NB4 (cell line): ENCODE data around the gene IFNA1.
A peak's percentile ranks its signal among the peaks of the same experiment; 100 is the strongest.

Source experiments
- DNase-seq: peaks from one replicate; pipeline ENCODE4 v3.0.0; 2010; ENCODE audit warnings: low read depth
- H3K4me3 ChIP-seq: one replicate; pipeline ENCODE4 v1.5.1; 2011; ENCODE audit warnings: mild to moderate bottlenecking, low read depth, low read length, moderate library complexity
- MYC ChIP-seq: IDR thresholded peaks from 2 replicates; pipeline ENCODE4 v1.6.1; 2011; ENCODE audit warnings: low read depth, low read length
- POLR2A ChIP-seq: IDR thresholded peaks from 2 replicates; pipeline ENCODE4 v1.6.1; 2011; ENCODE audit warnings: mild to moderate bottlenecking; ENCODE audit not compliant: insufficient read length; ENCODE audit errors: extremely low read depth
- TF ChIP-seq, protein P1 (sequence below): IDR thresholded peaks from one replicate; pipeline ENCODE4 v1.5.1; 2012; ENCODE audit warnings: low read depth, low read length
- TF ChIP-seq, protein P2 (sequence below): IDR thresholded peaks from 2 replicates; pipeline ENCODE4 v1.6.1; 2011; ENCODE audit warnings: low read depth, low read length

Gene IFNA1

DNA sequence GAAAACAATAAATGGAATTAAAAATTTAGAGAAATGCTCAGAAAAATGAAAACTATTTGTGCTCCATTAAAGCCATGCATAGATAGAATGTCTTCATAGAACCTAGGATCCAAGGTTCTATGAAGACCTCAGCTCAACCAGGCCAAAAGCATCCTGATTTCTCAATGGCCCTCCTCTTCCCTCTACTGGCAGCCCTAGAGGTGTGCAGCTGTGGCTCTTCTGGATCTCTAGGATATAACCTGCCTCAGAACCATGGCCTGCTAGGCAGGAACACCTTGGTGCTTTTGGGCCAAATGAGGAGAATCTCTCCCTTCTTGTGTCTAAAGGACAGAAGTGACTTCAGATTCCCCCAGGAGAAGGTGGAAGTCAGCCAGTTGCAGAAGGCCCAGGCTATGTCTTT is 15.1 kb downstream of the IFNA1 start:
- TF ChIP-seq, protein P1, sequence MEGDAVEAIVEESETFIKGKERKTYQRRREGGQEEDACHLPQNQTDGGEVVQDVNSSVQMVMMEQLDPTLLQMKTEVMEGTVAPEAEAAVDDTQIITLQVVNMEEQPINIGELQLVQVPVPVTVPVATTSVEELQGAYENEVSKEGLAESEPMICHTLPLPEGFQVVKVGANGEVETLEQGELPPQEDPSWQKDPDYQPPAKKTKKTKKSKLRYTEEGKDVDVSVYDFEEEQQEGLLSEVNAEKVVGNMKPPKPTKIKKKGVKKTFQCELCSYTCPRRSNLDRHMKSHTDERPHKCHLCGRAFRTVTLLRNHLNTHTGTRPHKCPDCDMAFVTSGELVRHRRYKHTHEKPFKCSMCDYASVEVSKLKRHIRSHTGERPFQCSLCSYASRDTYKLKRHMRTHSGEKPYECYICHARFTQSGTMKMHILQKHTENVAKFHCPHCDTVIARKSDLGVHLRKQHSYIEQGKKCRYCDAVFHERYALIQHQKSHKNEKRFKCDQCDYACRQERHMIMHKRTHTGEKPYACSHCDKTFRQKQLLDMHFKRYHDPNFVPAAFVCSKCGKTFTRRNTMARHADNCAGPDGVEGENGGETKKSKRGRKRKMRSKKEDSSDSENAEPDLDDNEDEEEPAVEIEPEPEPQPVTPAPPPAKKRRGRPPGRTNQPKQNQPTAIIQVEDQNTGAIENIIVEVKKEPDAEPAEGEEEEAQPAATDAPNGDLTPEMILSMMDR = peak; percentile 70
- TF ChIP-seq POLR2A = no peak
- H3K4me3 ChIP-seq = no peak overlapping the region
- peak; percentile 53 for DNase-seq

DNA sequence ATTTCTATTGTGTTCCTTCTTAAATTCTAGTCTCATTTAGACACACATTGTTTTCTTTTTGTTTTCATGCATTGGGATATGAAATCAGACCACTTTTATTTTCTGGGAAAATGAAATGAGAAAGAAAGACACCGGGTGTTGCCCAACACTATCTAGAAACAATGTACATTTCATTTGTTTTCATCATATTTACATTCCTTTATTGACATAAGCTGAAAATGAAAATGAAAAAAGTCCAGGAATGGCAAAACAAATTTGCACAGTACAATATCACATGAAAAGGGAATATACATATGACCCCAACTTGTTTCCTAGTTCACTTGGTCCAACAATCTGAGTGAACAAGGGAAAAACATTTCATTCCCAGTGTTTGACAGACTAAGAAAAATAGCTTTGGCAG is 21.1 kb downstream of the IFNA1 start:
- DNase-seq = peak; percentile 0
- no peak overlapping the region for H3K4me3 ChIP-seq
- TF ChIP-seq, protein P1 = no peak
- TF ChIP-seq MYC (no peak), POLR2A (no peak)
- TF ChIP-seq, protein P2, sequence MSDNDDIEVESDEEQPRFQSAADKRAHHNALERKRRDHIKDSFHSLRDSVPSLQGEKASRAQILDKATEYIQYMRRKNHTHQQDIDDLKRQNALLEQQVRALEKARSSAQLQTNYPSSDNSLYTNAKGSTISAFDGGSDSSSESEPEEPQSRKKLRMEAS = no peak

DNA sequence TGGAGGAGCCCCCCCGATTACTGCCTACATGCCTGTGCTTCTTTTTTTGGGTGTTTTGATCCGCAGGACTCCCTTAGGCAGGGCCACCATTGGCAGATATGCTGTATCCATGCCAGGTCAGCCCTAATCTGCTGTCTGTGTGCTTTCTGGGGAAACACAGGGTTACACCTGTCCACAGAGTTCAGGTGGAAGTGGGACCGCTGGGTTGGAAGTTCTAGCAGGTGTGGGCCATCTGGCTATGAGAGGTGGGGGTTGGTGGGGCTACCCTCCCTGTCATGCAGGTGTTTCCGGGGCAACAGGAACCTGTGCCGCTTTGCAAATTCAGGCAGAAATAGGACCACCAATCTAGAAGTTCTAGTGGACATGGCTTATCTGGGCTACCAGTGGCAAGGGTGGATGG is 24.9 kb downstream of the IFNA1 start:
- H3K4me3 ChIP-seq = no peak overlapping the region
- no peak for TF ChIP-seq POLR2A
- TF ChIP-seq MYC = no peak
- TF ChIP-seq, protein P1 = no peak
- TF ChIP-seq, protein P2 = no peak
- peak; percentile 0 for DNase-seq

DNA sequence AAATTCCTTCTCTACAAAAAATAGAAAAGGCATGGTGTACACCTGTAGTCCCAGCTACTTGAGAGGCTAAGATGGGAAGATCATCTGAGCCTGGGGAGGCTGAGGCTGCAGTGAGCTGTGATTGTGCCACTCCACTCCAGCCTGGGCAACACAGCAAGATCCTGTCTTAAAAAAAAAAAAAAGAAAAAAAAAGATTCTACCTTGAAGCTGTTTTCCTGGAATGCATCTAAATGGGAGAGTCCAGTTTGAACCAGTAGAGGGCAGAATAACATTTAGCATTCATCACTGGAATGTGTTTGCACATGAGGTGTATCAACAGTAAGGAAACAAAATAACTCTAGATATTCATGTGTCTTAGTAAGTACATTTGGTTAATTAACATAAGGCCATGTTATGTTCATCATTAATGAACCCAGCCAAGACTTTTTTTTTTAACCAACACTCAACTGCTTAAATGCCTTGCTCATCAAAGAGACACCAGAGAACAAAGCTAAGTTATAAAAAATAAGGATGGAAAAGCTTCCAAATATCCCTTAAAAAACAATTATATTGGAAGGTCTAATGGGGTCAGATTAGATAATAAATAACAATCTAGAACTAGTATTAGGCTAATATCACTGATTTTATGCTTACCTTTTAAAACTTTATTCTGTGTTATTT is 25.8 kb downstream of the IFNA1 start:
- DNase-seq = peak; percentile 58

DNA sequence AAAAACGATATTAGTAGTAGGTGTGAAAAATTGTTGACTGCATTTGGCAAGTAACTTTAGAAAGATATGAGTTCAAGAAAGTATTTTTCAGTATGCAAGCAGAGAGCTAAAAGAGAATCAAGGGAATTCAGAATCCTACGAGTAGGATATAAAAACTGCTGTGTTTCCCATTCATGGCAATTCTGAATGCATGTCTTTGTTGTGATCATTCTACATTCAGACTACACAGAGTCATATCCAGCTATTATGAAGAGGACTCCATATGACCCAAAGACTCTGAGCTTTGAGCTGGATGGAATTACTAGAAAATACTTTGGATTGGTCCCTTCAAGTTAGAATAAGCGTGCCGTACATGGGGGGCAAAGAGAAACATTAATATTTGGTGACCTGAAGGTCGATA is 29.9 kb downstream of the IFNA1 start:
- no peak overlapping the region for H3K4me3 ChIP-seq
- DNase-seq = no peak
- TF ChIP-seq, protein P2 = no peak

More for the DNA sequence above, 25.8 kb downstream of the IFNA1 start:
- H3K4me3 ChIP-seq = no peak overlapping the region
- TF ChIP-seq MYC = no peak
- TF ChIP-seq, protein P2 = no peak
- TF ChIP-seq, protein P1 = peak; percentile 59

DNA sequence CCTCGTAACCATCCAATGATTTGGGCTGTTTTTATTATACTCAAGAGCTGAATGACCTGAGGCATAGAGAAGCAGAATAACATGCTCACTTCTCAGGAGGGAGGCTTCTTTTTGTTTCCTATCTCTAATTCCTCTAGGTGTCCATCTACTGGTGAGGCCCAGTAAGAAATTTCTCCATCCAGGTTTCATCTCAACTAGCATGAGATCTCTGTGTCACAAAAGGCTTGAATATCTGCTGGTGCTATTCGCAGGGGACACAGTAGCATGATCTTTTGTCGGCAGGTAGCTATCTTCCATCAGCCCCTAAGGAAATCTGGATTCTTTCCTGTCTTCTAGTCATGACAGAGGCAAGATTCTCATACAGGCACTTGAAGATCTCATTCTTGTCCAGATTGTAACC is 33.0 kb downstream of the IFNA1 start:
- DNase-seq = no peak
- TF ChIP-seq POLR2A (no peak), MYC (no peak)
- TF ChIP-seq, protein P2 = no peak
- TF ChIP-seq, protein P1 = no peak

More for the DNA sequence above, 33.0 kb downstream of the IFNA1 start:
- H3K4me3 ChIP-seq = no peak overlapping the region
